K562 (cell line): Measurements from ENCODE around the gene ZMIZ1. TPM values are rescaled to one million over a fixed set of nuclear protein-coding genes. Genes with fewer than 3 reads are reported as not detected.

Experiments used
- ARNT ChIP-seq, 2 experiments: fragments of 450-650 bp; IDR thresholded peaks; 2 replicates each; pipeline ENCODE4 v1.6.1; 2016; ENCODE audit warnings: mild to moderate bottlenecking in 1 of 2
- CREB5 ChIP-seq: fragments of 250-450 bp; sonication (Bioruptor Pico); IDR thresholded peaks from 2 replicates; pipeline ENCODE4 v1.5.0; 2020; ENCODE audit warnings: mild to moderate bottlenecking
- CXXC5 ChIP-seq: fragments of 250-450 bp; sonication (Bioruptor Pico); IDR thresholded peaks from 2 replicates; pipeline ENCODE4 v1.8.0; 2022; ENCODE audit warnings: inconsistent platforms, mild to moderate bottlenecking, moderate library complexity
- DEAF1 ChIP-seq: fragments of 450-650 bp; formaldehyde crosslinking; IDR thresholded peaks from 2 replicates; pipeline ENCODE4 v1.4.0; 2020; ENCODE audit warnings: mild to moderate bottlenecking, moderate library complexity
- HMBOX1 ChIP-seq: sonication (generic); IDR thresholded peaks from 2 replicates; pipeline ENCODE4 v1.6.1; 2016
- HMGN3 ChIP-seq: IDR thresholded peaks from 2 replicates; pipeline ENCODE4 v1.6.1; 2011; ENCODE audit warnings: borderline replicate concordance, low read depth, mild to moderate bottlenecking, mixed read lengths, low read length; ENCODE audit not compliant: insufficient read length; ENCODE audit errors: extremely low read depth
- ID3 ChIP-seq, 2 experiments: fragments of 250-450 bp in 1 of 2; fragments of 450-650 bp in 1 of 2; sonication (Bioruptor Pico) in 1 of 2; IDR thresholded peaks; 2 replicates each; pipeline versions ENCODE4 v1.6.1 to v1.8.0; 2016 to 2021; ENCODE audit warnings: mild to moderate bottlenecking in 2 of 2, moderate library complexity in 2 of 2, missing compliant biosample characterization in 1 of 2, missing genetic modification characterization in 1 of 2
- PHB ChIP-seq: fragments of 250-450 bp; sonication (Bioruptor Pico); IDR thresholded peaks from 2 replicates; pipeline ENCODE4 v1.5.0; 2021
- RNF2 ChIP-seq: sonication (generic); IDR thresholded peaks from 2 replicates; pipeline ENCODE4 v1.6.1; 2016
- SREBF1 ChIP-seq: fragments of 150-350 bp; IDR thresholded peaks from 2 replicates; pipeline ENCODE4 v1.6.1; 2014; ENCODE audit warnings: antibody characterized with exemption, low read depth, low read length, borderline replicate concordance
- TCFL5 ChIP-seq: fragments of 250-450 bp; sonication (Bioruptor Pico); conservative IDR thresholded peaks from 2 replicates; pipeline ENCODE4 v1.6.1; 2021; ENCODE audit warnings: mild to moderate bottlenecking, moderate library complexity, matching md5 sums
- VEZF1 ChIP-seq: fragments of 200-800 bp; sonication (Bioruptor generic); IDR thresholded peaks from 2 replicates; pipeline ENCODE4 v1.6.1; 2017; ENCODE audit warnings: missing genetic modification characterization, missing compliant biosample characterization
- ZBTB33 ChIP-seq: sonication (generic); formaldehyde crosslinking; IDR thresholded peaks from 2 replicates; pipeline ENCODE4 v1.8.1; 2023; ENCODE audit warnings: mild to moderate bottlenecking, missing genetic modification reagents
- ZNF395 ChIP-seq: fragments of 200-800 bp; sonication (Bioruptor generic); IDR thresholded peaks from 2 replicates; pipeline ENCODE4 v1.6.1; 2017; ENCODE audit warnings: missing genetic modification characterization, missing compliant biosample characterization
- ZNF644 ChIP-seq: fragments of 200-800 bp; sonication (Bioruptor generic); IDR thresholded peaks from 2 replicates; pipeline ENCODE4 v1.6.1; 2016; ENCODE audit warnings: low read depth, missing genetic modification characterization, missing compliant biosample characterization
- ZNF75A ChIP-seq: fragments of 450-650 bp; formaldehyde crosslinking; IDR thresholded peaks from 2 replicates; pipeline ENCODE4 v1.4.0; 2020; ENCODE audit warnings: mild to moderate bottlenecking
- polyA plus RNA-seq, 8 experiments: library from polyadenylated mRNA; depleted of rRNA in 4 of 8; stranded (reverse) in 5 of 8; unstranded in 3 of 8; fragments of >200 nt; fragmentation: Nextera tagmentation in 2 of 8; fragmentation: Illumina TruSeq in 1 of 8; extraction: Ambion mirVana in 2 of 8; extraction: Trizol in 1 of 8; gene quantifications; 2 replicates each; pipeline versions ENCODE4 v1.2.1 to v1.2.3, GENCODE V29; 2011 to 2014; ENCODE audit warnings: inconsistent platforms in 1 of 8, missing spikeins in 1 of 8
- total RNA-seq, 7 experiments: library from RNA; depleted of rRNA in 6 of 7; stranded (reverse); fragments of >200 nt in 6 of 7; fragmentation: Illumina TruSeq in 2 of 7; extraction: Trizol in 2 of 7; gene quantifications; 2 replicates each; pipeline versions ENCODE4 v1.2.1 to v1.2.3, GENCODE V29; 2011 to 2021; ENCODE audit warnings: low replicate concordance in 1 of 7

The ZMIZ1 gene
- total and polyA plus RNA-seq, 9 of the 15 experiments (the other 6 are each of a cell fraction or from before 2014, with no cell fraction given) = 1.0 to 37.3 (median 4.3) TPM

- TF ChIP-seq VEZF1 (CRISPR knock-in tag) = peak; percentile 60
- 0 out of 2 replicates have a peak, but pooled peaks have one; percentile 25 for TF ChIP-seq HMBOX1
- no peak; the same call in 1 of the 2 replicates for TF ChIP-seq TCFL5 (CRISPR knock-in tag)
- TF ChIP-seq SREBF1 = no peak
- TF ChIP-seq ZBTB33 (CRISPR knock-in tag) = peak; percentile 52; the same call in 1 of the 2 replicates
- TF ChIP-seq CREB5 (CRISPR knock-in tag) = no peak
- TF ChIP-seq PHB (CRISPR knock-in tag) = no peak
- TF ChIP-seq ID3 (CRISPR knock-in tag; IDR thresholded peaks at IDR 0.05) = no peak
- no peak for TF ChIP-seq ID3 (tag; IDR thresholded peaks at IDR 0.05)
- no peak; the same call in 1 of the 2 replicates for TF ChIP-seq ZNF75A (CRISPR knock-in tag)
- TF ChIP-seq RNF2 = peak; percentile 75; the same call in 1 of the 2 replicates
- peak; percentile 45 for TF ChIP-seq CXXC5 (CRISPR knock-in tag)
- TF ChIP-seq ARNT (IDR thresholded peaks at IDR 0.05) = no peak
- TF ChIP-seq ZNF644 = no peak
- TF ChIP-seq ZNF395 (CRISPR knock-in tag) = 0 out of 2 replicates have a peak, but pooled peaks have one; percentile 62
- TF ChIP-seq DEAF1 = no peak
- no peak for TF ChIP-seq HMGN3
These were observed 201.9 kb downstream of the ZMIZ1 start (continued) for GRCh38 chr10:79270466-79271246.
